ENCODE measurements around the gene SLC25A25. TPM values are rescaled to one million over a fixed set of nuclear protein-coding genes. Genes with fewer than 3 reads are reported as not detected.
"Not testable (repeated sequence)": the region's sequence is repeated elsewhere in the genome, so short reads cannot be mapped to it uniquely, and the experiment has no call there.

Gene SLC25A25
- total RNA-seq, 1 experiment from 2014 or later = 29.3 TPM

DNA sequence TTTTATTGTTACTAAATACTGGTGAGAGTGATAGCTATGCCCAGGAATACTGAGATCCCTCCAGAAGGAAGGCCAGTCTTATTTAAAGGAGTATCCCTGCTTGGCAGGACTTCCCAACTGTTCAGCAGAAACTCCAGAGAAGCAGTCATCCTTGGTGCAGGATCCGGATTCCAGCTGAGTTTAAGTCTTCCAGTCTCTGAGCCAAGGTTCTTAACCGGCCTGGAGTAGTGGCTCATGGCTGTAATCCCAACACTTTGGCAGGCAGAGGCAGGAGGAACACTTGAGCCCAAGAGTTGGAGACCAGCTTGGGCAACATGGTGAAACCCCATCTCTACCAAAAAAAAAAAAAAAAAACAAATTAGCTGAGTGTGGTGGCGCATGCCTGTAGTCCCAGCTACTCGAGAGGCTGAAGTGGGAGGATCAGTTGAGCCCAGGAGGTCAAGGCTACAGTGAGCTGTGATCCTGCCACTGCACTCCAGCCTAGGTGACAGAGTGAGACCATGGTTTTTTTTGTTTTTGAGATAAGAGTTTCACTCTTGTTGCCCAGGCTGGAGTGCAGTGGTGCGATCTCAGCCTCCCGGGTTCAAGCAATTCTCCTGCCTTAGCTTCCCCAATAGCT is 8.6 kb upstream of the SLC25A25 start:
- H3K27ac ChIP-seq = no peak overlapping the region
- H3K9me3 ChIP-seq (replicated peaks) = no peaks in the 10 kb centered on the region
- no peak overlapping the region for H3K4me3 ChIP-seq
- H3K36me3 ChIP-seq = no peaks in the 10 kb centered on the region
- DNase-seq = no peak
- peaks cover 6% of the 10 kb centered on the region; the same call in 1 of the 2 replicates for H3K27me3 ChIP-seq
- peaks cover 18% of the 10 kb centered on the region for H3K4me1 ChIP-seq

DNA sequence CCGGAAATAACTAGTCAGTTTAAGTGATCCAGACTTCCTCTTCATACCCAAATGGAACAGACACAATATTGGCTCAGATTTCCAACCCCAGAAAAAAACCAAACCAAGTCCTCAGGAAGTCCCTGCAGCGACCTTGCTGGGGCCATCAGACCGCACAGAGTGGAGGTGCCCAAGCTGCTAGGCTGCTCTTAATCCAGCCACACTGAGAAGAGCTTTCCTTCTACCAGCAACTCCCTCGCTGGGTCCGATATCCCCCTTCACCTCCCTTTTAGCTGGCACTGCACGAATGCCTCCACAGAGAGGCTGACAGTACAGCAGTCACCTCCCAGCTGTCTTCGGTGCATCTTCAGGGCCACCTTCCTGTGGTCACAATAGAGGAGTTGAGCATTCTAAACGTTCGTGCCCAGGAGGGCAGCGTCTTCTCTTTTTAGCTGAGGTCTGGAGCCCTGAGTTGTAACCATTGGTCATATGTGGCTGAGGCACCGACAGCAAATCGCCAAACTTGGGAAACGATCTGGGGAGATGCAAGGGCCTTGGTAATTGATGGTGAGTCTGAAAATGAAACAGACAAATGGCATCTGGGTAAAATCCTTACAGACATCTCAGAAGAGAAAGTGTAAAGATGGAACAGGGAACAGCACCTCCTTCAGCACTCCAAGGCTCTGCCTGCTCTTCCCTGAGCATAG is 6.6 kb upstream of the SLC25A25 start:
- no peaks in the 10 kb centered on the region for H3K9me3 ChIP-seq (replicated peaks)
- no peaks in the 10 kb centered on the region for H3K36me3 ChIP-seq
- peaks cover 11% of the 10 kb centered on the region; the same call in 1 of the 2 replicates for H3K4me1 ChIP-seq
- no peaks in the 10 kb centered on the region for H3K27me3 ChIP-seq
- no peak overlapping the region for H3K27ac ChIP-seq
- no peak overlapping the region for H3K4me3 ChIP-seq
- no peak for DNase-seq

DNA sequence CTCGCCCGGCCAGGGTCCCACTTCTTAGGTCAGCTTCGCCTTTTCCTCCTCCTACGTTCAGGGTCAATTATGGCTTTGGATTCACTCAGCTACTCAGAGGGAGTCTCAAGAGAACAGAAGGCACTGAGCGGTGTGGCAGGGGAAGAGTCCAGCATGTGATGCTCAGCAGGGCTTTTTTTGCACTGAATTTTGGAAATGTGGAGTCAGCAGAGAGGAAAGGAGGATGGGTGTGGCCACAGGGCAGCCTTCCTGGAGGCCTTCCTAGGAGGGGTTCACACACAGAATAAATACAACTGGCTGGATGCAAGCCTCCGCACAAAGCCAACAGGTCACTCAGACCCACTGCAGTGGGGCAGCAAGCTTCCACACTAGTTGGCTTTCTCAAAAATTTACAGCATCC is 5.8 kb upstream of the SLC25A25 start:
- Histone ChIP-seq H3K27me3 (no peaks in the 10 kb centered on the region), H3K36me3 (no peaks in the 10 kb centered on the region)

DNA sequence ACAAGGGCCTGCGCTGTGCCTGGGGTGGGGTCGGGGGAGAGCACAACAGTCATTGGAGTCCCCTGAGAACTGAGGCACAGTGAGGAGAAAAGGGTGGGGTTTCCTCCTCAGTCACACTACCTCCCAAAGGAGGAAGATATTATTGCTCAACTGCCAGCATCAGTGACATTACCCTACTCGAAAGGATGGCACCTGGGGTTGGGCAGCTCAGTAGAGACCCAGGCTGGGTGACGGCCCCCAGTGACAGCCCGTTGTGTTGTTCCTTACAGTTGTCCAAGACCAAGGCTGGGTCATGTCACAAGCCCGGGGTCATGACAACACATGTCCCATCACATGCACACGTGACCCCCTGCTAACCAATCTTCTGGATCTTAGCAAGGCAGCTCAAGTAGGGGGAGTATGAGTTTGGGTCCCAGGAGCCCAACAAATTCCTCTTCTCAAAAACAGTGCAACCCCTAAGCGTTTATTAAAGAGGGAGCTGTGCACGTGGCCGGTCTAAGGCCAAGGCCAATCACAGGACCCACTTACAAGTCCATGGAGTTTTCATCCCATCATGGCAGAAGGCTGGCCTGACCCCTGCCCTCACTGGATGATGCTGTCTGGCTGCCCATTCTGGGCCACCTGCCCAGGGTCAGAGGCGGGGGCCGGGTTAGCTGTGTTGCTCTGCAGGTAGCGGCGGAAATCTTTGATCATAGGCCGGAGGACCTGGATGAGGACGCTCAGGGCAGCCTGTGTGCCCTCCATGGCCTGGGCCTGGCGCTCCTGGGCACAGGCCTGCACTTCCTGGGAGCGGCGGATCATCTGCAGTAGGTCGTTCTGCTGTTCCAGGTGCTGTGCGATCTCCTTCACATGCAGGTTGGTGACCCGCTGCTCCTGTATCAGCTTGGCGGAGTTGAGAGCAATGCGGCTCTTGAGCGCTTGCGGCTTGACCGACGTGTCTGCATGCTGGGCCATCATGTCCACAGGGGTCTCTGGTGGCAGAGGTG is 4.9 kb upstream of the SLC25A25 start:
- peaks cover 6% of the 10 kb centered on the region; the same call in 1 of the 2 replicates for H3K4me1 ChIP-seq
- H3K27ac ChIP-seq = no peak overlapping the region
- H3K9me3 ChIP-seq (replicated peaks) = no peaks in the 10 kb centered on the region
- no peaks in the 10 kb centered on the region for H3K27me3 ChIP-seq
- H3K4me3 ChIP-seq = no peak overlapping the region
- no peaks in the 10 kb centered on the region for H3K36me3 ChIP-seq
- DNase-seq = no peak

More for the DNA sequence above, 5.8 kb upstream of the SLC25A25 start:
- Histone ChIP-seq H3K27ac (no peak overlapping the region), H3K9me3 (replicated peaks) (no peaks in the 10 kb centered on the region), H3K4me3 (no peak overlapping the region), H3K4me1 (peaks cover 11% of the 10 kb centered on the region; the same call in 1 of the 2 replicates)
- no peak for DNase-seq

DNA sequence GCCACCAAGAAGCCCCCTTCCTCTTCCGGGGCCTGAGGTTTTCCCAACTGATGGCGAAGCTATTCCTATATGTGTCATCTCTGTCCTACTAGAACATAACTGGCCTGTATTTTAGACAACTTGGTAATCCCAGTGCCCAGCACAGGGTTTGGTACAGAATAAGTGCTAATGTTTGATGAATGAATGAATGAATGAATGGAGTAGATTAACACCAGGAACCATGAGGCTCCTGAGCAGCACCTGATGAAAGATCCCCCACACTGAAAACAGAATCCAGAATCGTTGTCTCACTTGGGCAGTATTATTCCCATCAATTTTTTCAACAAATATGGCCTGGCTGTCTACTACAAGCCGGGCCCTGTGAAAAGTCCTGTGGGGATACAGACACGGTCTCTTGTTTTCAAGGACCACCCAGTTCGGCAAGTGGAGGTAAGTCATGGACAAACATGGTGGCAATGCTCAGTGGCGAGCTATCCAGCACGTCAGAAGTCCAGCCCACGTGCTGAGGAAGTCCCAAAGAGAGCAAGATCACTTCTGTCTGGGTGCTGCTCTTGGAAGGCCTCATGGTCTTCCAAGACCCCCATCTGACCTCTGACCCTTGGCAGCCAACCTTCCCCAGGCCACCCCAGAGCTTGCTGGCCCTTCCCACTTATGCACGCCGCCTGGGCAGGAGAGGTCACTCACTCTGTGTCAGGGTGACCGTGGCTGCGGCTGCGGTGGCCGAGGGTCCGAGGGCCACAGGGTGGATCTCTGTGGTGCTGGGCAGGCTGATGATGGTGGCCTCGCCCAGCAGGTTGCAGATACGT is 1.9 kb upstream of the SLC25A25 start:
- no peaks in the 10 kb centered on the region for H3K36me3 ChIP-seq
- DNase-seq = no peak
- H3K27ac ChIP-seq = no peak overlapping the region
- H3K27me3 ChIP-seq = no peaks in the 10 kb centered on the region
- no peaks in the 10 kb centered on the region for H3K9me3 ChIP-seq (replicated peaks)
- H3K4me1 ChIP-seq = peaks cover 9% of the 10 kb centered on the region; the same call in 1 of the 2 replicates
- H3K4me3 ChIP-seq = no peak overlapping the region

DNA sequence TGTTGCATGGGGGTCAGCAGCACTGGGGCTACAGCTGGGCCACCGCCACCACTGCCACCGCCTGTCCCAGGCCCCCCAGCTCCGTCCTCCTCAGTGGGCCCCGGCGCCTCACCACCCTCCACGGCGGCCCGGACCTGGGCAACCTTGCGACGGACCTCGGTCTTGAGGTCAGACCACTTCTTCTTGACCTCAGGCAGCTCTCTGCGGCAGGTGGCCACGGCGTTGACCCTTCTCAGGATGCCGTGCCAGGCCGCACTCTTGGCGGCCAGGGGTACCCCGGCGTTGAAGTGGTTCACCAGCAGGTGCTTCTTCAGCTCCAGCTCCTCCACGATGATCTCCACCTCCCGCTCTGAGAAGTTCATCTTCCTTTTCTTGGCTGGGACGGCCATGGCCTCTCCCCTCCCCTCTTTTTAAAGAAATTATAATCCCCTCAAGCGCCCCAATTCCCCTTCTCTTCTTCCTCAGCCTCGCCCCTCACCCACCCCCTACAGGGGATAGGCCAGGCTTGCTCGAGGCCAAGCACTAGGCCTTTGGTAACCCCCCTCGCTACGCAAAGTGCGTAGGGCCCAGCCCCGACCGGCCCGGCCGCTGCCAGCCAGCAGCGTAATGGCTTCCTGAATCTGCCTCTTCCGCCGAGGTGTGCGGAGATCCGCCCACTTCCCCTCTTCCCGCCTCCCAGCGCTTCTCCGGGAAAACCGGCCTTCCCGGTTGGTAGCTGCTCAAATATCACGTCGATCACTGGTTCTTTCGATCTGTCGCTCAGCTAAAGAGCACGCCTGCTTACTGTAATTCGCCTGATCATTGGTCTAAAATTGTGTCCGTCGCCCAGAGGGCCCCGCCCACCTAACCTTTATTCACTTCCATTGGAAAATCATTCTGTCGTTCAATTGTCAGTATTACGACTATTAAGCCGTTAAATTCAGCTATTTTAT is 1.1 kb upstream of the SLC25A25 start, which contains the start of gene NAIF1:
Gene NAIF1, minus strand, starts transcription at position 608 of the 932 bp plus-strand sequence. Its CDS starts 219 bp downstream, at position 389.
- Histone ChIP-seq H3K9me3 (replicated peaks) (no peaks in the 10 kb centered on the region), H3K4me1 (peaks cover 12% of the 10 kb centered on the region), H3K4me3 (peak within 1 kb of the TSS; percentile 75), H3K36me3 (no peaks in the 10 kb centered on the region), H3K27me3 (no peaks in the 10 kb centered on the region), H3K27ac (peak within 1 kb of the TSS; percentile 98)
- peak; percentile 99 to 100 for DNase-seq

DNA sequence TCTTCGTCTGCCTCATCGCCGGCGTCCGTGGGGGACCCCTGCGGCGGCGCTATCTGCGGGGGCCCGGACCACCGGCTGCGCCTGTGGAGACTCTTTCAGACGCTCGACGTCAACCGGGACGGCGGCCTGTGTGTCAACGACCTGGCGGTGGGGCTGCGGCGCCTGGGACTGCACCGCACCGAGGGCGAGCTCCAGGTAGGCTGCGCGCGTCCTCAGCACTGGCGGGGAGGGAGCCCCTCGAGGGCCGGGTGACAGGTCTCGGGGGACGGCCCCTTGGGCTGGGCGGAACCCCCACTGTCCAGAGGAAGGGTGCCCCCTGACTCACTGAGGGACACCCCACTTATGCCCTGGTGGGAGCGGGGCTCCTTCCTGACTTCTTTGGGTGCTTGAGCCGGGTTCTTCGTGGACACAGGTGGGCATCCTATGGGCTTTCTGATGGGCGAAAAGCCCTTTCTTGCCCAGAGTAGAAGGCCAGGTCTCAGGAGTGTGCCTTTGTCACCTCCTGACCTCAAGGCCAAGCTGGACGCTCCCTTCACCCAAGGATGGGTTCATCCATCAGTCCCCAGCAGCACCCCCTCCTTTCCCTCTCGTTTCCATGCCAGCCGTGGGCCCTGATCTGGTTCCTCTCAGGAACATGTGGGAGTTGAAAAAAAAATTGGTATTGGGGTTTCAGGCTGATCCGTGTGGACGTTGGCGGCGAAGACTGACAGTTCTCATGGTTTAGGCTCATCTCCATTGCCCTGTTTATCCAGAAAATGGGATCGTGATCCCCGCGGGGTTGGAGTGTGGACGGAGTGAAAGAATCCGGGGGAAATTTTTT is 564 bp downstream of the SLC25A25 start:
- Histone ChIP-seq H3K36me3 (no peaks in the 10 kb centered on the region), H3K9me3 (replicated peaks) (no peaks in the 10 kb centered on the region), H3K4me3 (peak overlapping the region; percentile 75), H3K27ac (peak overlapping the region; percentile 21; the same call in 1 of the 2 replicates), H3K27me3 (no peaks in the 10 kb centered on the region), H3K4me1 (peaks cover 26% of the 10 kb centered on the region)
- peak in 1 of 2 experiments; percentile 40 for DNase-seq

DNA sequence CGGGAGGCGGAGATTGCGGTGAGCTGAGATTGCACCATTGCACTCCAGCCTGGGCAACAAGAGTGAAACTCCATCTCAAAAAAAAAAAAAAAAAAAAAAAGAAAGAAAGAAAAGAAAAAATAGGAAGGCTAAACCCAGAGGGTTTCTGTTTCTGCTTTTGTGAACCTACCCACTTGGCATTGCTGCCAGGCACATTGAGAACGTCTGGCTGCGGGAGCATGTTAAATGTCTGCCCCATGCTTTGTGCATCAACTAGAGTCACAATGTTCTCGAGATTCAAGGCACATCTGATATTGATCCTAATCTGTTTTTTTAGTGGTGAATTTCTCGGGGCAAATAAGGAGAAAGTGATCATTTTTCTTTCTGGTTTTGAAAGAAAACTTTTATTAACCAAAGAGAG is 2.8 kb downstream of the SLC25A25 start:
- DNase-seq = no peak
- H3K4me1 ChIP-seq = peaks cover 26% of the 10 kb centered on the region
- H3K36me3 ChIP-seq = no peaks in the 10 kb centered on the region
- H3K9me3 ChIP-seq (replicated peaks) = no peaks in the 10 kb centered on the region
- no peak overlapping the region for H3K4me3 ChIP-seq
- H3K27ac ChIP-seq = no peak overlapping the region
- H3K27me3 ChIP-seq = no peaks in the 10 kb centered on the region

DNA sequence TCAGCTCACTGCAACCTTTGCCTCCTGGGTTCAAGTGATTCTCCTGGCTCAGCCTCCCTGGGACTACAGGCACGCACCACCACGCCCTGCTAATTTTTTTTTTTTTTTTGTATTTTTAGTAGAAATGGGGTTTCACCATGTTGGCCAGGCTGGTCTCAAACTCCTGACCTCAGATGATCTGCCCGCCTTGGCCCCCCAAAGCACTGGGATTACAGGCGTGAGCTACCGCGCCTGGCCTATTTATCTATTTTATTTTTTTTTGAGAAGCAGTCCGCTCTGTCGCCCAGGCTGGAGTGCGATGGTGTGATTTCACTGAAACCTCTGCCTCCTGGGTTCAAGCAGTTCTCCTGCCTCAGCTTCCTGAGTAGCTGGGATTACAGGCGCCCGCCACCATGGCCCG is 3.4 kb downstream of the SLC25A25 start:
- DNase-seq; H3K4me3 ChIP-seq; H3K27me3 ChIP-seq; H3K9me3 ChIP-seq (replicated peaks); H3K36me3 ChIP-seq: not testable (repeated sequence)
- H3K4me1 ChIP-seq = peaks cover 24% of the 10 kb centered on the region
- peak overlapping the region; percentile 41 for H3K27ac ChIP-seq

DNA sequence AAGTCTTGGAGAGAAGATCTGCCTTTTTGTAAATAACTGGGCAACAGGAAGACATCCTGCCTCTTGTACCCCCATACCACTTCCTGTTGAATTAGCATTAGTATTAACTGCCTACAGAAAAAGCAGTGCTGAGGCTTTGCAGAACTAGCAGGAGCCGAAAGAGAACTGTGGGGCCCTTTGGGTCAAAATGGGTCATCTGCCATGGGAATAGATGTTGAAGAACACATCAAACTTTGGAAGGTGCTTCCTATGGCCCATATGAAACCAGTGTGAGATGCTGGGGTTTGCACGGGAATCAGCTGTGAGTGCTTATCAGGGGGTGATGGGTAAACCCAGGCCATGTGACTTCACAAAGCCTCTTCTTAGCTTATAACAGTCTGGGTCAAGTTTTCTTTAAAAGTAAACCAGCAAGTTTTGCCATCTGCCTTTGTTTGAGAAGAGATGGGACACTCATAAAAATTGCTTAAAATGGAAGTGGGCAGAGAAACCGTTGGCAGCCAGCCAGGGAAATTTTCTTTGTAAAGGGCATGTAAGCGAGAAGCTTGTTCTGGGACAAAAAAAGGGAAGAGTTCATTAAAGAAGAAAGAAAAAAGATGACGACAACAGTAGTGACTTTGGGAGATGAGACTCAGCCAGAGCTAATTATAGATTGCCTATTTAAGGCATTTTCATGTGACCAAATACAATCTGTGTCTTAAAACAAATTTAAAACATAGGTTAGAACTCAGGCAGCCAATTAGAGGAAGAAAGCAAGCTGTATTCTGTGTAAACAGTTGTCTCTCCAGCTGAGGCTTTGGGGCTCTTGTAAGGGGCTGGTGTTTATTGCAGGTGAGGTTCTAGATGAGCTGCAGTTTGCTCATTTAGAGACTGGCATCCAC is 4.4 kb downstream of the SLC25A25 start:
- H3K36me3 ChIP-seq = no peaks in the 10 kb centered on the region
- no peaks in the 10 kb centered on the region for H3K9me3 ChIP-seq (replicated peaks)
- H3K27ac ChIP-seq = peak overlapping the region; percentile 41
- no peaks in the 10 kb centered on the region for H3K27me3 ChIP-seq
- DNase-seq = peak; percentile 79 to 86
- H3K4me1 ChIP-seq = peaks cover 20% of the 10 kb centered on the region
- H3K4me3 ChIP-seq = peak overlapping the region; percentile 20

DNA sequence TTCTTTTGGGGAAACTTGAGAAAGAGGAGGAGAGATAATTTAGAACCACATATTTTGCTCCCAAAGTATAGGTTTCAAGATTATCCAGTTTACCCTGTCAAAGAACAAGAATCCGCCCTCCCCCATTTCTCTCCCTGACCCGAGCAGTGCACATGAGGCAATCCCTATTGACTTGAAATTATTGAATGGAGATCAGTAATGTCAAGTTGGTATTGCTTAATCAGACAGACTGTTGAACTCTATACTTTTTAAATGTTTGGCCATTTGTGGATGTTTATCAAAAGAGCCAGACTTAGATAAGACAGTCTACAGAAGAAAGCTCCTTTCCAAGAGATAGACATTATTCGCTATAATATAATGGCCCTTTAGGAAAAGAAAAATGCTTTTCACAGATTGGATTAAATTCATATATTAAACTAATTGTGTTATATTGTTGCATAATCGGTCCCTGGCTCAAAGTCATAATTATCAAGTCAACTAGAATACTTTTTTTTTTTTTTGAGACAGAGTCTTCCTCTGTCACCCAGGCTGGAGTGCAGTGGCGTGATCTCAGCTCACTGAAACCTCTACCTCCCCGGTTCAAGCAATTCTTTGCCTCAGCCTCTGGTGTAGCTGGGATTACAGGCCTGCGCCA is 5.3 kb downstream of the SLC25A25 start:
- DNase-seq = no peak
- H3K9me3 ChIP-seq (replicated peaks) = no peaks in the 10 kb centered on the region
- H3K27me3 ChIP-seq = no peaks in the 10 kb centered on the region
- peaks cover 20% of the 10 kb centered on the region for H3K4me1 ChIP-seq
- H3K36me3 ChIP-seq = peaks cover under 1% of the 10 kb centered on the region; the same call in 1 of the 2 replicates
- no peak overlapping the region for H3K4me3 ChIP-seq
- H3K27ac ChIP-seq = peak overlapping the region; percentile 41; the same call in 1 of the 2 replicates

All from SJCRH30 (cell line).